GM21367 (cell line): ENCODE measurements around the gene TTF2.

Source experiments
- ATAC-seq: cut with Tn5 transposase; IDR thresholded peaks from one replicate; pipeline ENCODE4 v1.9.1; 2021; ENCODE audit not compliant: unreplicated experiment

Gene TTF2

GRCh38 chr1:117059678-117060440 lies at the start of gene TTF2:
Gene TTF2 (plus strand): TSS chr1:117060326. CDS start chr1:117060347, 21 bp downstream.
- peak; percentile 93 for ATAC-seq

- ATAC-seq: no peak
Measured at GRCh38 chr1:117011334-117011733, 48.8 kb upstream of the TTF2 start.

GRCh38 chr1:117013309-117013858 lies 46.7 kb upstream of the TTF2 start:
- ATAC-seq: no peak

- no peak for ATAC-seq
Measured at GRCh38 chr1:117014209-117014608, 45.9 kb upstream of the TTF2 start.

- ATAC-seq: no peak
Measured at GRCh38 chr1:117015724-117016123, 44.4 kb upstream of the TTF2 start.

- ATAC-seq: no peak
Measured at GRCh38 chr1:117017062-117017461, 43.1 kb upstream of the TTF2 start.

- ATAC-seq: no peak
Measured at GRCh38 chr1:117017648-117018047, 42.5 kb upstream of the TTF2 start.

GRCh38 chr1:117020526-117021156 lies 39.5 kb upstream of the TTF2 start:
- no peak for ATAC-seq

- ATAC-seq: no peak
Measured at GRCh38 chr1:117022114-117022513, 38.0 kb upstream of the TTF2 start.

DNA sequence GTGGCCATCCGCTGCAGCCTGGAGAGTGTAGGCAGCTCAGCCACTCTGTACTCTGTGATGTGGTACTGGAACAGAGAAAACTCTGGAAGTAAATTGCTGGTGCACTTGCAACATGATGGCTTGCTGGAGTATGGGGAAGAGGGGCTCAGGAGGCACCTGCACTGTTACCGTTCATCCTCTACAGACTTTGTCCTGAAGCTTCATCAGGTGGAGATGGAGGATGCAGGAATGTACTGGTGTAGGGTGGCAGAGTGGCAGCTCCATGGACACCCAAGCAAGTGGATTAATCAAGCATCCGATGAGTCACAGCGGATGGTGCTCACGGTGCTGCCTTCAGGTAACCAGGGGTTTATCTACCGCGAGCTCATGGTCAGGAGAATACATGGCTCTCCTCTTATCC lies 34.6 kb upstream of the TTF2 start:
- ATAC-seq: no peak

DNA sequence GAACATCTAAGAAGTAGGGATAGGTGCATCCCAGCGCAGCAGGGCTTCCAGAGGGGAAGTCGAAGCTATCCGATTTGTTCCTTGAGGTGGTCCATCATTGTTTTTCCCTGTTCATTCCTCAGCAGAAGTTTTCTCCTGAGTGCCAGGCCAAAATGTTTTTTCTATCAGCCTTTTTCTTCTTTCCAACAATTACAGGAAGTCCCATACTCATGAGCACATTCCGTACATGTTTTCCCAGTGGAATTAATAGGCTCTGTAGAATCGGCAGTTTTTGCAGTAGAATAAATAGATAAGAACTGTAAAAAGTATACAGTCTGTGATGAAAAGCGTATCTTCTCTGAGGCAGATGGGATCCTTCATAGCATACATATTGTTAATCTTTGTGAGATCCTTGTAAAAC lies 33.8 kb upstream of the TTF2 start:
- no peak for ATAC-seq

DNA sequence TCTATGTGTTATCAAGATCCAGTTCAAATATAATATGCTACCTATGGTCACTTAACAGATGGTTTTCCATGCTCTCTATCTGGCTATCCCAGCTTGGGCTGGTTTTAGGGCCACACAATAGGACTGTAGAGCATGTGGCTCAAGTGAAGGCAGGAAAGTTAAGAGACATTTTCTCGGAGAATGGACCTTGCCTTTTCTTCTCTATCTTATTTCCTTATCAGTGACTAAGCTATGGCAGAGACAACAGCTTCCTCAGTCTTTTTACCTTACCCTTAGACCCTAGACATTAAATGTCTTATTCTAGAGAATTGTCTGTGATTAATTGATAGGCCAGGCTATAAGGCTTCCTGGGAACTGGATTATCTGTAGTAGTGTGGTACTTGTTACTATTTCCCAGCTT lies 30.4 kb upstream of the TTF2 start:
- no peak for ATAC-seq

GRCh38 chr1:117030271-117030877 lies 29.8 kb upstream of the TTF2 start:
- ATAC-seq: no peak

- ATAC-seq: no peak
Measured at GRCh38 chr1:117032266-117032665, 27.9 kb upstream of the TTF2 start.

DNA sequence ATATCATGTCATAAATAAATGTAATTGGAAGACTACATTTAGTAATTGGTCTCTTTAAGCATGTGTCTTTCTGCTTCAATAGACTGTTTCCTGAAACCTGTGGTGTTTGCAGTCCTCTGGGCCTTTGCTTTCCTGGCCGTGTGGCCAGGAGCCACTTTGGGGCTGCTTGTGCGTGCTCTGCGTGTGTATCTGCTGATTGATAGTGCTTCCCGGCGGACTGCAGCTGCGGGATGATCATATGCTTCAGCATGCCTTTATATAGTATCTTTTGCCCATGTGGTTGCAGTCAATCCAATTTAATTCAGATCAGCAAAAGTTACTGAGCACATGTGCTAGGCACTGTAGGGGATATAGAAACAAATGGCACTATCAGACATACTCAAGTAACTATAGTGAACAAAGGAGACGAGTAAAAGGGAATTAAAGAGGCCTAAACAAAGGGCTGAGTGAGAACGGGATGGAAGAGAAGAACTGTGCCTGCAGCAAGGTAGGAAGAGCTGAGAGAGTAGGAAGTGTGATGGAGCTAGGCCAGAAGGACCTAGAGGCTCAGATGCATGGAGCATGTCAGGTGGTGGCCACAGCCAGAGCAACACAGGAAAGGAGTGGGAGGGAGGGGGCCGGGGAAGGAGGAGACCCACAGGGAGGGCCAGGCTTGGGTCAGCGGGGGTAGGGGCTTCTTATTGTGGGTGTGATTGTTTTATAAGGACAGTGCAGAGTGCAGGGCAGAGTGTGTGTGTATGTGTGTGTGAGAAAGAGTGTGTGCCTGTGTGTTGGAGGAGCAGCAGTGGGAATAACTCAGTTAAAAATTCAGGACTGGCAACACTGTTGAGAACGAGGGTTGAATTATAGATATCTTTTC lies 27.2 kb upstream of the TTF2 start:
- no peak for ATAC-seq

DNA sequence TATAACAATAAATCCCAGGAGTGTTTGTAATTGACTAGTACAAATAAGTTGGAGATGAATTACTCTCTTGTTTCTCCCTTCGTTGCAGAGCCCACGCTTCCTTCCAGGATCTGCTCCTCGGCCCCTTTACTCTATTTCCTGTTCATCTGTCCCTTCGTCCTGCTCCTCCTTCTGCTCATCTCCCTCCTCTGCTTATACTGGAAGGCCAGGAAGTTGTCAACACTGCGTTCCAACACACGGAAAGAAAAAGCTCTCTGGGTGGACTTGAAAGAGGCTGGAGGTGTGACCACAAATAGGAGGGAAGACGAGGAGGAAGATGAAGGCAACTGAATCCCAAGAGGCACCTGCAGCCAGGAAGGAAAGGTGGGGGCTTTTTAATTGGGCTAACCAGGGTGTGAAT lies 26.4 kb upstream of the TTF2 start:
- ATAC-seq: no peak

GRCh38 chr1:117034791-117035290 lies 25.3 kb upstream of the TTF2 start:
- no peak for ATAC-seq

DNA sequence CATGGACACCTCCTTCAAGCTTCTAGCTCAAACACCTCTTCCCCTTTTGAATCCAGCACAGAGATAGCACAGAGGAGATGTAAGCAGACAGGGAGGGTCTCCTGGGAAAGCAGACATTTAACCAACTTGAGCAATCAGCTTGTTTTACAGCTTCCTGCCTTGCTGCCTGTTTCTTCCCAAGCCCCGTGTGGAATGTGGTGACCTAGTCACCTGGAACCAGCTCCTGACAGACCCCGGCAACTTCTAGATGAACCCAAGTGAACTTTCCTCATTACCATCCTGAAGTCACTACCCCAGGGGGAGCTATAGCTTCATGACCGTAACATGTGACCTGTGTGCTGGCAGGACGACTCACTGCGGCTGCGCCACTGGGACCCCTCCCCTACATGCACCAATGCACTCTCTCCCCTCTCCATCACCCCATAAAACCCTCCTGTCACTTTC lies 24.1 kb upstream of the TTF2 start:
- no peak for ATAC-seq

GRCh38 chr1:117037802-117038201 lies 22.3 kb upstream of the TTF2 start:
- no peak for ATAC-seq

- no peak for ATAC-seq
Measured at GRCh38 chr1:117038236-117038635, 21.9 kb upstream of the TTF2 start.

DNA sequence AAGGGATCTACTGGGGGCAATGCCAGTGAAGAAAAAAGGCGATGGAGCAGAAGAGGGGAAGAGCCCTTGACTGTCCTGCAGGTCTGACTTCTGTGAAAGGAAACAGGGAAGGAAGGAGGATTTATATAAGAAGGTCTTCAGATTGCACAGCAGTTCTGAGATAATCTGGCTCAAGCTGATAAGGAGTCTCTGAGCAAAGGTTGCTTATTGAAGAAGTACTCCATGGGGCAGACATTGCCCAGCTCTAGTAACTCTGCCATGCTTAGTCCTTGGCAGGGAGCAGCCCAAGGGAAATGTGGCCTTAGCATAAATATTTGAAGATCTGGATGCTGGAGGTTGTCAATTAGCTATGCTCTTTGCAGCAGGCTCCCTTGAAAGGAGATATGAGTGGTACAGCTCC lies 15.9 kb upstream of the TTF2 start:
- ATAC-seq: no peak
